H1 (cell line): ENCODE results near the gene C6orf120. TPM values are rescaled to one million over a fixed set of nuclear protein-coding genes. Genes with fewer than 3 reads are reported as not detected.

Source experiments
- CTCF ChIA-PET: fragments of 300-600 bp; sonication (Branson Sonifier 250); formaldehyde crosslinking; loops from one replicate; lab custom pipeline; 2021; ENCODE audit not compliant: partially characterized antibody; lab: Charles Lee
- POLR2A ChIA-PET: fragments of 300-600 bp; sonication (Branson Sonifier 250); formaldehyde crosslinking; loops from one replicate; lab custom pipeline; 2021; ENCODE audit warnings: inconsistent platforms; ENCODE audit not compliant: partially characterized antibody; lab: Charles Lee
- DNase-seq, 2 experiments: peaks; one replicate each; pipeline versions ENCODE4 v3.0.0 to v3.0.0-alpha.2; 2010 to 2022; ENCODE audit warnings: low spot score in 2 of 2, low read depth in 1 of 2, mixed read lengths in 1 of 2
- FAIRE-seq: peaks from 2 replicates; lab custom pipeline; 2011; peaks lifted over from hg19 to GRCh38; lab: Jason Lieb, UNC
- H2AFZ ChIP-seq: 2 replicates; pipeline ENCODE4 v1.8.1; 2012; ENCODE audit warnings: low read length, inconsistent platforms
- H2AK5ac ChIP-seq: 2 replicates; pipeline ENCODE4 v1.6.1; 2013; ENCODE audit warnings: low read depth, low read length
- H2BK120ac ChIP-seq: replicated peaks from 2 replicates; pipeline ENCODE3; 2013; ENCODE audit warnings: low read depth, low read length, inconsistent platforms
- H2BK12ac ChIP-seq: 2 replicates; pipeline ENCODE4 v1.6.1; 2013; ENCODE audit warnings: low read depth, low read length
- H2BK15ac ChIP-seq: 2 replicates; pipeline ENCODE4 v1.6.1; 2013; ENCODE audit warnings: low read length
- H2BK20ac ChIP-seq: 2 replicates; pipeline ENCODE4 v1.6.1; 2013; ENCODE audit warnings: low read length
- H2BK5ac ChIP-seq: 2 replicates; pipeline ENCODE4 v1.6.1; 2013; ENCODE audit warnings: low read depth, low read length
- H3K14ac ChIP-seq: 2 replicates; pipeline ENCODE4 v1.6.1; 2013; ENCODE audit warnings: inconsistent platforms; ENCODE audit not compliant: insufficient read length
- H3K18ac ChIP-seq: 2 replicates; pipeline ENCODE4 v1.6.1; 2013; ENCODE audit warnings: low read length; ENCODE audit errors: extremely low read depth
- H3K23ac ChIP-seq: 2 replicates; pipeline ENCODE4 v1.6.1; 2013; ENCODE audit warnings: inconsistent platforms; ENCODE audit not compliant: insufficient read length
- H3K23me2 ChIP-seq: 2 replicates; pipeline ENCODE4 v1.6.1; 2013; ENCODE audit warnings: low read depth, low read length
- H3K27ac ChIP-seq: 2 replicates; pipeline ENCODE4 v1.6.1; 2011; ENCODE audit warnings: low read depth, low read length, inconsistent platforms
- H3K27me3 ChIP-seq, 4 experiments: replicated peaks in 1 of 4; 1 replicate in 1 of 4; 2 replicates in 3 of 4; pipeline versions ENCODE4 v1.6.1 to v1.8.1; 2011 to 2013; ENCODE audit warnings: low read length in 3 of 4, mild to moderate bottlenecking in 3 of 4, inconsistent platforms in 2 of 4, mixed read lengths in 2 of 4, moderate library complexity in 1 of 4; ENCODE audit not compliant: control insufficient read depth in 3 of 4, insufficient read depth in 3 of 4; ENCODE audit errors: extremely low read depth in 1 of 4
- H3K36me3 ChIP-seq, 4 experiments: 2 replicates each; pipeline versions ENCODE4 v1.6.1 to v1.8.1; 2011 to 2013; ENCODE audit warnings: mild to moderate bottlenecking in 4 of 4, low read length in 3 of 4, moderate library complexity in 2 of 4, control low read depth in 1 of 4, inconsistent platforms in 1 of 4; ENCODE audit not compliant: insufficient read depth in 4 of 4, control insufficient read depth in 2 of 4
- H3K4ac ChIP-seq: replicated peaks from 2 replicates; pipeline ENCODE3; 2013; ENCODE audit warnings: low read length, low read depth, mixed read lengths, inconsistent platforms; ENCODE audit not compliant: insufficient read length
- H3K4me1 ChIP-seq, 4 experiments: replicated peaks in 1 of 4; 1 replicate in 1 of 4; 2 replicates in 3 of 4; pipeline versions ENCODE4 v1.6.1 to v1.8.1; 2011 to 2013; ENCODE audit warnings: low read length in 3 of 4, inconsistent platforms in 2 of 4, mixed read lengths in 1 of 4; ENCODE audit not compliant: insufficient read depth in 4 of 4, control insufficient read depth in 3 of 4
- H3K4me2 ChIP-seq, 2 experiments: 2 replicates each; pipeline versions ENCODE4 v1.6.1 to v1.8.1; 2011 to 2013; ENCODE audit warnings: low read depth in 2 of 2, low read length in 2 of 2, control low read depth in 1 of 2, inconsistent platforms in 1 of 2, mild to moderate bottlenecking in 1 of 2; ENCODE audit not compliant: insufficient read depth in 1 of 2
- H3K4me3 ChIP-seq, 4 experiments: fragments of 200-600, 300-600 bp in 1 of 4; sonication (generic), shearing (Covaris generic), sonication (Bioruptor Twin) in 1 of 4; 2 replicates each; pipeline versions ENCODE4 v1.5.1 to v1.8.1; 2011 to 2016; ENCODE audit warnings: low read length in 4 of 4, low read depth in 3 of 4, control low read depth in 2 of 4, inconsistent platforms in 2 of 4, mild to moderate bottlenecking in 2 of 4, mixed read lengths in 1 of 4, moderate library complexity in 1 of 4; ENCODE audit not compliant: insufficient read depth in 2 of 4; ENCODE audit errors: extremely low read depth in 1 of 4
- H3K56ac ChIP-seq: replicated peaks from 2 replicates; pipeline ENCODE3; 2013; ENCODE audit warnings: low read depth, mild to moderate bottlenecking, mixed read lengths, low read length, inconsistent platforms; ENCODE audit not compliant: insufficient read length
- H3K79me1 ChIP-seq: 2 replicates; pipeline ENCODE4 v1.6.1; 2013; ENCODE audit warnings: low read depth, low read length, control low read depth
- H3K79me2 ChIP-seq, 2 experiments: 2 replicates each; pipeline versions ENCODE4 v1.6.1 to v1.8.1; 2012 to 2013; ENCODE audit warnings: low read length in 2 of 2, mild to moderate bottlenecking in 2 of 2, inconsistent platforms in 1 of 2; ENCODE audit not compliant: insufficient read depth in 2 of 2, control insufficient read depth in 1 of 2
- H3K9ac ChIP-seq, 4 experiments: replicated peaks in 1 of 4; 1 replicate in 1 of 4; 2 replicates in 3 of 4; pipeline versions ENCODE4 v1.6.1 to v1.8.1; 2011 to 2013; ENCODE audit warnings: low read depth in 3 of 4, low read length in 3 of 4, control low read depth in 2 of 4, mild to moderate bottlenecking in 2 of 4, moderate library complexity in 2 of 4, inconsistent platforms in 1 of 4; ENCODE audit errors: extremely low read depth in 1 of 4
- H3K9me3 ChIP-seq, 2 experiments: 2 replicates each; pipeline versions ENCODE4 v1.6.1 to v1.8.1; 2012 to 2013; ENCODE audit warnings: mild to moderate bottlenecking in 2 of 2, moderate library complexity in 2 of 2, control low read depth in 1 of 2, inconsistent platforms in 1 of 2, low read depth in 1 of 2, low read length in 1 of 2, mixed read lengths in 1 of 2; ENCODE audit not compliant: insufficient read depth in 2 of 2
- H4K20me1 ChIP-seq, 2 experiments: replicated peaks in 1 of 2; 2 replicates each; pipeline versions ENCODE3 to v1.8.1; 2011 to 2013; ENCODE audit warnings: inconsistent platforms in 2 of 2, low read length in 2 of 2, mild to moderate bottlenecking in 1 of 2; ENCODE audit not compliant: insufficient read depth in 2 of 2, control insufficient read depth in 1 of 2
- H4K5ac ChIP-seq: 2 replicates; pipeline ENCODE4 v1.6.1; 2013; ENCODE audit warnings: low read length, low read depth, mixed read lengths, inconsistent platforms; ENCODE audit not compliant: insufficient read length
- H4K8ac ChIP-seq: 2 replicates; pipeline ENCODE4 v1.8.0; 2013; ENCODE audit warnings: mild to moderate bottlenecking, moderate library complexity, low read length, inconsistent platforms; ENCODE audit not compliant: insufficient read depth; ENCODE audit errors: extremely low read depth
- H4K91ac ChIP-seq: replicated peaks from 2 replicates; pipeline ENCODE3; 2013; ENCODE audit warnings: low read length, mixed read lengths, inconsistent platforms; ENCODE audit not compliant: insufficient read length
- BCL11A ChIP-seq, 2 experiments: IDR thresholded peaks; one replicate each; pipeline ENCODE4 v1.6.1; 2011; ENCODE audit warnings: low read depth in 2 of 2, low read length in 2 of 2, mild to moderate bottlenecking in 2 of 2
- EP300 ChIP-seq, 2 experiments: IDR thresholded peaks; 1 replicate in 1 of 2; 2 replicates in 1 of 2; pipeline ENCODE4 v1.6.1; 2011 to 2012; ENCODE audit warnings: low read depth in 2 of 2, low read length in 2 of 2, mild to moderate bottlenecking in 2 of 2, borderline replicate concordance in 1 of 2, inconsistent platforms in 1 of 2, moderate library complexity in 1 of 2
- POU5F1 ChIP-seq: IDR thresholded peaks from 2 replicates; pipeline ENCODE4 v1.6.1; 2011; ENCODE audit warnings: low read depth, mild to moderate bottlenecking, low read length, moderate library complexity
- ZNF274 ChIP-seq: IDR thresholded peaks from 2 replicates; pipeline ENCODE4 v1.7.0; 2012; ENCODE audit warnings: low read length, borderline replicate concordance; ENCODE audit errors: extremely low read depth
- WGBS, 2 experiments: shearing (Covaris generic) in 1 of 2; methylation state at CpG; one replicate each; pipeline versions ENCODE4 v1.1.6 to v1.1.7; 2013 to 2015; ENCODE audit warnings: low lambda C conversion rate in 2 of 2, mixed read lengths in 2 of 2, inconsistent platforms in 1 of 2, low coverage in 1 of 2, missing lambda C conversion rate in 1 of 2; ENCODE audit not compliant: insufficient replicate concordance in 2 of 2, insufficient coverage in 1 of 2, insufficient read length in 1 of 2; ENCODE audit errors: extremely low coverage in 1 of 2, missing lambda C conversion rate in 1 of 2; 5-methylcytosine and 5-hydroxymethylcytosine counted together
- polyA plus RNA-seq, 7 experiments: library from polyadenylated mRNA; depleted of rRNA in 3 of 7; stranded (reverse) in 5 of 7; unstranded in 2 of 7; fragments of >200 nt in 5 of 7; fragments of 200-250 nt in 2 of 7; gene quantifications; 1 replicate in 5 of 7; 2 replicates in 1 of 7; 4 replicates in 1 of 7; pipeline versions ENCODE4 v1.2.1 to v1.2.3, GENCODE V29; 2011 to 2013; ENCODE audit warnings: missing spikeins in 2 of 7, mixed read lengths in 2 of 7
- total RNA-seq: library from RNA; stranded (reverse); fragmentation: NEBNext Ultra II Directional; extraction: Animal tissue kit (Norgen Biotek cat#: 25700); gene quantifications from 2 replicates; pipeline ENCODE4 v1.2.1, GENCODE V29; 2021

The C6orf120 gene
- total and polyA plus RNA-seq, 2 of the 8 experiments (the other 6 are each of a cell fraction or from before 2014, with no cell fraction given) = 16.2 to 30.6 TPM

DNA sequence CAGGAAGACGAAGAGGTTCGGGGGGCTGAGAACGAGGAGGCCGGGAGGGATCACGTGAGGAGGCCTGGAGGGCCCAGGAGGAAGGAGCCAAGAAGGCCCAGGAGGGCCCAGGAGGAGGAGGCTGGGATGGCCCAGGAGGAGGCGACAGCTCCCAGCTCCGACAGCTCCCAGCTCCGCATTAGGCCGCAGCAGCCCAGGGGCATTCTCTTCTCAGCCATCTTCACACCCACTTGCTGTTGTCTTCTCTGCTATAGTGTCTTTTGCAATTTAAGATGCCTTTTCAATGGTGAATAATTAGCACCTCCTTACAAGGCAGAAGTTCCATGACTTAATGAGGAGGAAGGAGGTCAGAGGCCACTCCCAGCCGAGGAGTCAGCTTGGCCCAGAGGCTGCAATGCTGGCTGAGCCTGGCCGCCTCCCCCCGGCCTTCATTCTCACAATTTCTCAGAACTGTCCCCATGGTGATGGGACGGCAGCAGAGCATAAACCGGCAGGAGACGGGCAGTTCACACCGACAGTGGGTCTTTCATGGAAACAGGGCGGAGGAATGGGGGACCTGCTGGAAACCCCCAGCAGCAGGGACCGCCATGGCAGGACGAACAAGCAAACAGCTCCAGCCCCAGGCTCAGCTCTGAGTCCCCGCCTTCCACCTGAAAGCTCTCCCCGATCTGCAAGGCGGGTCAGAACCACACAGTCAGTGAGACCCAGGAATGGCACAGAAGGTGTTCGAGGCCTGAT, 45.2 kb upstream of the C6orf120 start:
- Histone ChIP-seq H3K14ac (no peak overlapping the region), H2AK5ac (no peak overlapping the region), H3K23ac (no peak overlapping the region), H2BK20ac (no peak overlapping the region), H3K18ac (no peak overlapping the region), H4K5ac (no peak overlapping the region), H3K79me1 (no peaks in the 10 kb centered on the region), H2BK120ac (no peak overlapping the region), H2BK15ac (no peak overlapping the region), H3K4me3 (no peak overlapping the region), H3K4ac (no peak overlapping the region), H3K79me2 (no peaks in the 10 kb centered on the region), H3K9ac (no peak overlapping the region), H3K36me3 (peaks cover 15 to 73% (median 47%) of the 10 kb centered on the region in 4 experiments), H4K20me1 (peaks cover 0 to 5% of the 10 kb centered on the region in 2 experiments), H3K4me2 (no peak overlapping the region), H3K56ac (no peak overlapping the region), H4K91ac (no peak overlapping the region), H3K27me3 (no peaks in the 10 kb centered on the region), H2BK12ac (no peak overlapping the region), H2AFZ (no peak overlapping the region), H3K27ac (no peak overlapping the region), H3K4me1 (no peaks in the 10 kb centered on the region), H4K8ac (no peak overlapping the region; the same call in 1 of the 2 replicates), H3K23me2 (no peaks in the 10 kb centered on the region), H3K9me3 (peaks cover 13 to 29% of the 10 kb centered on the region in 2 experiments), H2BK5ac (no peak overlapping the region)
- DNase-seq (no peak), FAIRE-seq (no peak)
- TF ChIP-seq ZNF274 = no peak
- no peak for TF ChIP-seq BCL11A (IDR thresholded peaks at IDR 0.05; ENCODE audit: low read depth in 2 of 2, low read length in 2 of 2)
- no peak for TF ChIP-seq POU5F1
- no peak for TF ChIP-seq EP300 (IDR thresholded peaks at IDR 0.05; ENCODE audit: borderline replicate concordance in 1 of 2, low read depth in 2 of 2, low read length in 2 of 2)
- 90% methylated on average over 23 of the region's 23 CpGs; no CpG with 5 or more reads in 1 of the 2 experiments for whole genome bisulfite sequencing, 2 experiments
- ChIA-PET POLR2A (no interaction called here), CTCF (no interaction called here)
